ENCODE results near the gene TMC7. TPM values are rescaled to one million over a fixed set of nuclear protein-coding genes. Genes with fewer than 3 reads are reported as not detected.
A peak's percentile ranks its signal among the peaks of the same experiment; 100 is the strongest.

TMC7 gene
- total and polyA plus RNA-seq, 9 of the 15 experiments (the other 6 are each of a cell fraction or from before 2014, with no cell fraction given) = 0.08 to 2.0 (median 1.5) TPM

DNA sequence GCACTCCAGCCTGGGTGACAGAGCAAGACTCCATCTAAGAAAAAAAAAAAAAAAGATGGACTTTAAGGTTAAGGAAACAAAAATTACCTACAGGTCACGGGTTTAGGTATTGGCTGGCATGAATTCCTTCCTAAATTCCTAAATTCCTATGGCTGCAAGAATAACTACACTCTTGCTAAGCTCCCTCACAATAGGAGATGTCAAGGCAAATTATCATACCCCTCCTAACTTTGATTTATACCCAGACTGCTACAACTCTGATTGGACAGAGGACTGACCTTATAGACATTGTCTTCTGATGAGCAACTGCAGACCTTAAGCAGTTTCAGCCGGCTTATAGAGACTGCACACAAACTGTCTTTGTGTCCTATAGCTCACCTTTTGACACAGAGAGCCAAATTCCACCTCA lies 25.1 kb upstream of the TMC7 start:
- POLR2A ChIA-PET = interaction anchor here (0.7 to 2.4 kb wide), 5 partner anchors 8 to 558 kb away, joined by 3 to 8 read pairs (median 4); partner anchors contain the start of gene ARL6IP1
- in situ Hi-C loops (cut with MboI) = no loop called here
- FAIRE-seq = no peak

DNA sequence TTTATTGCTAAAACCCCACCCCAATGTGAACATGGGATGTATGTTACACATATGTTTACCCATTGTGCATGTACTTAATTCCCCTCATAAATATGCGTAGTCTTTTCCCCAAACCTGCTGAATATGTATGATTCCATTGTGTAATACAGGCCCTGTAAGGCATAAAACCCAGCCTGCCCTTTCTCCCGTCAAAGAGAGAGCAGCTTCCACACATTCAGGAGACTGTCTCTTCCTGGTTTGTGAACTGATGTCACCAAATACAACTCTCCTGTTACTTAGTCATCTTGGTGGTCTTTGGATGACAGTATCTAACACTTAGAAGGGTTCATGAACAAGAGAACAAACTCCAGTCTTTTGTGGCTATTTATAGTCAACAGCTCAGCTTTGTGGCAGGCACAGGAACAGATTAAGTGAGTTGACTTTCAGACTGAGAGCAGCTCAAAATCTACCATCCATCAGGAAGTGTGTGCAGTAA lies 24.7 kb upstream of the TMC7 start:
- H3K36me3 ChIP-seq (ENCODE audit: control insufficient read depth, insufficient read depth, low read length) = no peaks in the 10 kb centered on the region
- no peak overlapping the region for H3K9ac ChIP-seq (ENCODE audit: insufficient read depth in 1 of 2, low read depth in 2 of 2, low read length in 2 of 2)
- intact Hi-C loops (cut with micrococcal nuclease) (no loop called here), in situ Hi-C loops (cut with MboI) (no loop called here)
- ATAC-seq (no peak), DNase-seq (ENCODE audit: extremely low read depth in 1 of 4, low spot score in 3 of 4) (no peak), FAIRE-seq (no peak)
- no peak overlapping the region for H3K4me3 ChIP-seq
- H3K4me1 ChIP-seq (replicated peaks in 1 of 2; ENCODE audit: control insufficient read depth in 2 of 2, insufficient read depth in 2 of 2, low read length in 2 of 2) = peaks cover 0 to 5% of the 10 kb centered on the region in 2 experiments; a peak in 1 of 5 replicates
- no peak overlapping the region for H3K27ac ChIP-seq (ENCODE audit: extremely low read depth, low read depth, low read length)
- BruUV-seq (replicated peaks) = no TSS peak
- H3K79me2 ChIP-seq (ENCODE audit: control insufficient read depth, insufficient read depth, low read length) = no peaks in the 10 kb centered on the region
- H3K9me1 ChIP-seq (ENCODE audit: control insufficient read depth, insufficient read depth, low read length) = no peaks in the 10 kb centered on the region
- WGBS (ENCODE audit: insufficient coverage, low coverage, missing lambda C conversion rate) = 25% methylated on average over 2 of the region's 2 CpGs
- TF ChIP-seq ZNF764 (CRISPR knock-in tag; IDR thresholded peaks at IDR 0.05; ENCODE audit: low read depth) (no peak), BCOR (IDR thresholded peaks at IDR 0.05) (no peak), FUS (optimal IDR thresholded peaks at IDR 0.05; ENCODE audit: low read depth, low read length) (no peak), IFI16 (CRISPR knock-in tag; IDR thresholded peaks at IDR 0.05) (no peak), L3MBTL2 (IDR thresholded peaks at IDR 0.05) (no peak), SRF (CRISPR knock-in tag; IDR thresholded peaks at IDR 0.05) (no peak), PHF20 (IDR thresholded peaks at IDR 0.05; ENCODE audit: partially characterized antibody) (no peak), FOXK1 (CRISPR knock-in tag; IDR thresholded peaks at IDR 0.05; ENCODE audit: borderline replicate concordance) (no peak), ETV1 (tag; conservative IDR thresholded peaks at IDR 0.05; ENCODE audit: low read depth) (no peak), SREBF1 (IDR thresholded peaks at IDR 0.05; ENCODE audit: borderline replicate concordance, low read depth, low read length) (no peak)
- H4K20me1 ChIP-seq (replicated peaks; ENCODE audit: control insufficient read depth, insufficient read depth, low read length) = no peaks in the 10 kb centered on the region
- ChIA-PET POLR2A (interaction anchor here (0.7 to 2.4 kb wide), 5 partner anchors 8 to 558 kb away, joined by 3 to 8 read pairs (median 4); partner anchors contain the start of gene ARL6IP1), CTCF (ENCODE audit: low intra/inter-chr PET ratio) (interaction anchor here (0.7 kb wide), 1 partner anchor 19 kb away, joined by 4 read pairs; no protein-coding TSS in a partner anchor)
- no peak overlapping the region for H2AFZ ChIP-seq (ENCODE audit: low read depth, low read length)
- H3K9me3 ChIP-seq (replicated peaks; ENCODE audit: control insufficient read depth, insufficient read depth, low read depth, low read length) = no peaks in the 10 kb centered on the region
- H3K4me2 ChIP-seq (ENCODE audit: insufficient read depth, low read length) = no peak overlapping the region
- H3K27me3 ChIP-seq (ENCODE audit: control insufficient read depth in 2 of 2, insufficient read depth in 2 of 2, low read length in 2 of 2) = peaks cover 0 to 6% of the 10 kb centered on the region in 2 experiments; a peak in 2 of 5 replicates

More for the DNA sequence above, 25.1 kb upstream of the TMC7 start:
- no TSS peak for BruUV-seq (replicated peaks)
- H4K20me1 ChIP-seq (replicated peaks; ENCODE audit: control insufficient read depth, insufficient read depth, low read length) = no peaks in the 10 kb centered on the region
- H3K4me3 ChIP-seq = no peak overlapping the region
- no peaks in the 10 kb centered on the region for H3K9me1 ChIP-seq (ENCODE audit: control insufficient read depth, insufficient read depth, low read length)
- intact Hi-C loops (cut with micrococcal nuclease) = no loop called here
- no peak for DNase-seq (ENCODE audit: extremely low read depth in 1 of 4, low spot score in 3 of 4)
- H3K27me3 ChIP-seq (ENCODE audit: control insufficient read depth in 2 of 2, insufficient read depth in 2 of 2, low read length in 2 of 2) = peaks cover 0 to 6% of the 10 kb centered on the region in 2 experiments; a peak in 2 of 5 replicates
- no peak overlapping the region for H3K9ac ChIP-seq (ENCODE audit: insufficient read depth in 1 of 2, low read depth in 2 of 2, low read length in 2 of 2)
- ATAC-seq = no peak
- no peak overlapping the region for H2AFZ ChIP-seq (ENCODE audit: low read depth, low read length)
- 13% methylated on average over 2 of the region's 2 CpGs for WGBS (ENCODE audit: insufficient coverage, low coverage, missing lambda C conversion rate)
- no peaks in the 10 kb centered on the region for H3K36me3 ChIP-seq (ENCODE audit: control insufficient read depth, insufficient read depth, low read length)
- TF ChIP-seq, protein P1, sequence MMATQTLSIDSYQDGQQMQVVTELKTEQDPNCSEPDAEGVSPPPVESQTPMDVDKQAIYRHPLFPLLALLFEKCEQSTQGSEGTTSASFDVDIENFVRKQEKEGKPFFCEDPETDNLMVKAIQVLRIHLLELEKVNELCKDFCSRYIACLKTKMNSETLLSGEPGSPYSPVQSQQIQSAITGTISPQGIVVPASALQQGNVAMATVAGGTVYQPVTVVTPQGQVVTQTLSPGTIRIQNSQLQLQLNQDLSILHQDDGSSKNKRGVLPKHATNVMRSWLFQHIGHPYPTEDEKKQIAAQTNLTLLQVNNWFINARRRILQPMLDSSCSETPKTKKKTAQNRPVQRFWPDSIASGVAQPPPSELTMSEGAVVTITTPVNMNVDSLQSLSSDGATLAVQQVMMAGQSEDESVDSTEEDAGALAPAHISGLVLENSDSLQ (IDR thresholded peaks at IDR 0.05) = peak; percentile 47; the same call in 1 of the 2 replicates
- TF ChIP-seq XRCC3 (IDR thresholded peaks at IDR 0.05) (no peak), MEIS2 (IDR thresholded peaks at IDR 0.05; ENCODE audit: partially characterized antibody) (peak; percentile 51)
- H3K4me1 ChIP-seq (replicated peaks in 1 of 2; ENCODE audit: control insufficient read depth in 2 of 2, insufficient read depth in 2 of 2, low read length in 2 of 2) = peaks cover 0 to 5% of the 10 kb centered on the region in 2 experiments; a peak in 1 of 5 replicates
- CTCF ChIA-PET (ENCODE audit: low intra/inter-chr PET ratio) = interaction anchor here (0.7 kb wide), 1 partner anchor 19 kb away, joined by 4 read pairs; no protein-coding TSS in a partner anchor
- no peaks in the 10 kb centered on the region for H3K9me3 ChIP-seq (replicated peaks; ENCODE audit: control insufficient read depth, insufficient read depth, low read depth, low read length)
- no peak overlapping the region for H3K27ac ChIP-seq (ENCODE audit: extremely low read depth, low read depth, low read length)
- H3K79me2 ChIP-seq (ENCODE audit: control insufficient read depth, insufficient read depth, low read length) = no peaks in the 10 kb centered on the region
- no peak overlapping the region for H3K4me2 ChIP-seq (ENCODE audit: insufficient read depth, low read length)

Data from K562 (cell line).